ENCODE data around the gene LMAN2L.

GRCh38 chr2:96787411-96787810 is 47.5 kb upstream of the LMAN2L start:
- TF ChIP-seq CTCF (conservative IDR thresholded peaks at IDR 0.05; ENCODE audit: low read depth, low read length) (no peak), EZH2 (IDR thresholded peaks at IDR 0.05; ENCODE audit: borderline replicate concordance, low read depth, low read length, poor library complexity, severe bottlenecking) (no peak)

Data from A673 (cell line).